GM10248 (cell line): ENCODE results near the gene CCDC88B.

ENCODE experiments used
- CTCF ChIA-PET: fragments of 300-600 bp; sonication (Branson Sonifier 250); formaldehyde crosslinking; extraction: SDS; loops from one replicate; lab custom pipeline; 2021; ENCODE audit warnings: antibody characterized with exemption; lab: Yijun Ruan, JAX
- POLR2A ChIA-PET: fragments of 350-650 bp; sonication (Branson Sonifier 250); formaldehyde crosslinking; extraction: SDS; loops from one replicate; lab custom pipeline; 2020; ENCODE audit warnings: antibody characterized with exemption; lab: Yijun Ruan, JAX
- DNase-seq: peaks from one replicate; pipeline ENCODE4 v3.0.0; 2012; ENCODE audit errors: extremely low spot score
- CTCF ChIP-seq: IDR thresholded peaks from 2 replicates; pipeline ENCODE4 v1.5.1; 2012; ENCODE audit warnings: mild to moderate bottlenecking, low read depth; ENCODE audit errors: extremely low read depth, missing control alignments, control extremely low read depth

Gene CCDC88B

GRCh38 chr11:64339754-64340408 is at the start of gene CCDC88B:
Gene CCDC88B, plus strand, starts transcription at chr11:64340204. Its CDS starts 63 bp downstream, at chr11:64340267.
- TF ChIP-seq CTCF, result no peak
- ChIA-PET POLR2A (interaction anchor here (0.5 to 1.4 kb wide), 2 partner anchors 8 to 156 kb away, joined by 4 to 11 read pairs; no protein-coding TSS in a partner anchor), CTCF (interaction anchor here (0.6 to 7.5 kb wide), 5 partner anchors 7 to 38 kb away, joined by 4 to 81 read pairs (median 10); partner anchors contain the start of genes PRDX5 and TRMT112)
- peak; percentile 89 for DNase-seq

GRCh38 chr11:64290352-64291261 is 49.4 kb upstream of the CCDC88B start:
- DNase-seq, result no peak
- no peak for TF ChIP-seq CTCF
- ChIA-PET CTCF (interaction anchor here (0.8 to 14.3 kb wide), 3 partner anchors 12 to 86 kb away, joined by 3 to 186 read pairs (median 5); partner anchors contain the start of genes CATSPERZ, ESRRA and PLCB3), POLR2A (interaction anchor here (0.6 kb wide), 1 partner anchor 19 kb away, joined by 4 read pairs; no protein-coding TSS in a partner anchor)

GRCh38 chr11:64291262-64291751 is 48.7 kb upstream of the CCDC88B start, which contains the start of gene KCNK4:
Gene KCNK4, plus strand, starts transcription at chr11:64291302. Its CDS starts 1,717 bp downstream, at chr11:64293019.
- no peak for TF ChIP-seq CTCF
- ChIA-PET POLR2A (no interaction called here), CTCF (interaction anchor here (14.3 kb wide), 1 partner anchor 12 kb away, joined by 186 read pairs; the partner anchor contains the start of genes CATSPERZ and ESRRA)
- no peak for DNase-seq

GRCh38 chr11:64291752-64292459 is 48.1 kb upstream of the CCDC88B start:
- no peak for DNase-seq
- POLR2A ChIA-PET, result no interaction called here
- TF ChIP-seq CTCF, result no peak
- CTCF ChIA-PET, result interaction anchor here (14.3 kb wide), 1 partner anchor 11 kb away, joined by 186 read pairs; the partner anchor contains the start of genes CATSPERZ and ESRRA

- ChIA-PET CTCF (interaction anchor here (14.3 kb wide), 1 partner anchor 10 kb away, joined by 186 read pairs; the partner anchor contains the start of genes CATSPERZ and ESRRA), POLR2A (no interaction called here)
- DNase-seq, result no peak
- no peak for TF ChIP-seq CTCF
These were observed 47.3 kb upstream of the CCDC88B start for GRCh38 chr11:64292460-64293254.
